LoVo (cell line): ENCODE measurements around the gene NIPAL3.

Experiments
- DNase-seq: peaks from one replicate; pipeline ENCODE4 v3.0.0-alpha.2; 2016; ENCODE audit warnings: low spot score

Gene NIPAL3

GRCh38 chr1:24390924-24391782 lies 24.4 kb upstream of the NIPAL3 start:
- peak; percentile 82 for DNase-seq

DNA sequence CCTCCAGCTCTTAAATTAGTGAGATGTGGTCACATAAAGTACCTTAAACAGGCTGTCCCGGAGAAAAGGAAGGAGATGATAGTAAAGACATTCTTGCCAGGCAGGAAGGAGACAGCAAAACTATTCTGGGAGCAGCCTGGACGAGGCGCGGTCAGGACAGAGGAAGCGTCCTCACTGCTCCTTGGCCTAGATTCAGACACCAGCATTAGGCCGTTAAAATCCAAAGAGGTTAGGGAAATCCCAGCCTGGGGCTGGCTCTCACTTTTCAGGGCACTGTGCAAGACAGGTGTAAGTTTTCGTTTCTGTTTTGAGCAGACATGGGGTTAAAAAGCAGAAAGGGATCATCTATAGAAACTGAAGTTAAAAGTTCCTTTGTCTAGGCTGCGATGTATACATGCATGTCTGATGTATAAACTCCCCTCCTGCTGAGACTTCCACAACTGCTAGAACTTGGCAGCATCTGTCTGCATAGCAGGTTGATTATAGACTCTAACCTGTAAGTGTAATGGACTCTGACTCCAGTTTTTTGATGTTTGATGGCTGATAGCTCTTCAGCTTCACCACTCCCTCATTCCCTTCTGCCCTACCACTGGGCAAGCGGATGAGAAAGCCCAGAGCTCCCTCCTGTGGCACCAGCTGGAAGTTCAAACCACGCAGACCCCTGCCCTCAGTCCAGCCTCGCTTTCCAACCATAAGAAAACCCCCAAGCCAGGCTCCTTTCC lies 23.6 kb upstream of the NIPAL3 start:
- peak; percentile 80 for DNase-seq

DNA sequence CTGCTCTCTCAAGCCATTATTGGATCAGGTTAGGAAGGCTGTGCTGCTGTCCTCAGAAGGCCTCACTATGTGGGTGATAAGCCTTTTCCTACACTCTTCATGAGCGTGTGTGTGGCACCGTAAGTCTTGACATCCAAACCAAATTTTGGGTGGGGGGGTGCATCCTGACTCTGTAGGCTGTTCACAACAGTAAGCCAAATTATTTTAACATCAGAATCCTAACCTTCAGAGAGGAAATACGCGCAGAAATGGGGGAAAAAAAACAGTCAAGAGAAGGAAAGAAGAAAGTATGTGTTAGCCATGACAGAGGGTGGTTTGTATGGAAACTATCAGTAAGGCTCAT lies 23.0 kb upstream of the NIPAL3 start:
- DNase-seq = no peak

GRCh38 chr1:24392982-24393650 lies 22.5 kb upstream of the NIPAL3 start:
- DNase-seq = no peak

DNA sequence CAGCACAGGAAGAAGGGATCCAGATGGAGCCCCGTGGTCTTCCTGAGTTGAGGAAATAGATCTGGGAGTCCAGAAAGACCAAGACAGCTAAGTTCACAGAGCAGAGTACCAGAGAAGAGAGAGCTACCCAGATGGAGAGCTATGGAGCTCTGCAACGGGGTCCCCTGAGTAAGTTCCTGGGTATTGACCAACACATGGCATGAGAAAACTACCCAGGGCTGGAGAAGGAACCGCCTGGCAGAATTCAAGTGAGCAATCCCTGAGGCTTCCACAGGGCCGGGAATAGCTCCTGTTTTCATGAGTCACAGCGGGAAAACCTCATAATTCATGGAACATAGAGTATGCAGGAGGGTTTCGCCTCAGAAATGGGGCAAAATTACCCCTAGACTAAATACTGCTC lies 21.7 kb upstream of the NIPAL3 start:
- DNase-seq = no peak

DNA sequence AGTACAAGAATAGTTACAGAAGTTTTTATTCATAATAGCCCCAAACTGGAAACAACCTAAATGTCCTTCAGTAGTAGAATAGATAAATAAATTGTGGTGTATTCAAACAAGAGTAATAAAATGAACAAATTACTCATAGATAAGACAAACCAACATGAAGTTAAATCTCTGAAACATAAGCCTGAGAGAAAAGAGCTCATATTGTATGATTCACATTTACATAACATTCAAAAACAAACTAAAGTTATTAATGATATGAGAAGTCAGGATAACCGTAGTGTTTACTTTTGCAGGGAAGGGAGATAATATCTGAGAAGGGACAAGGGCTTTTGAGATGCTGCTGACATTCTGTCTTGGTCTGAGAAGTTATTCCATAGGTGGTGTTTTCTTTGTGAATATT lies 15.5 kb upstream of the NIPAL3 start:
- DNase-seq = no peak

GRCh38 chr1:24403806-24404205 lies 11.8 kb upstream of the NIPAL3 start:
- no peak for DNase-seq

GRCh38 chr1:24406788-24407187 lies 8.8 kb upstream of the NIPAL3 start:
- no peak for DNase-seq

GRCh38 chr1:24409535-24409934 lies 6.1 kb upstream of the NIPAL3 start:
- no peak for DNase-seq

DNA sequence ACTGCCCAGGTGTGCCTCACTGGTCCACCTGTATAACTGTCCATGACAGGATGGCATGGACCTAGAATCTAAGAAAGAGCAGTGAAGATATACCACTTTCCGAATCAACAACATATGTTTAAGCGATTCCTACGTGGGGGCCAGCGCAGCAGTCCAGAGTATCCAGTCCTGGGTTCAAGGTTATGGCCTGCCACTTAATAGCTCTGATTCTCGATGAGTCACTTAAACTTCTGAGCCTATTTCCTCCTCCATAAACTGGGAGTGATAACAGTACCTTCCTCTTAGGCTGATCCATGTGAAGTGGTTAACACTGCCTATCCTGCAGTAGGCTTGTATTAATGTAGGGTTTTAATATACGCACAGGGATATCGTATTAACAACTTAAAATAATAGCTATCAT lies 4.9 kb upstream of the NIPAL3 start:
- DNase-seq = no peak

DNA sequence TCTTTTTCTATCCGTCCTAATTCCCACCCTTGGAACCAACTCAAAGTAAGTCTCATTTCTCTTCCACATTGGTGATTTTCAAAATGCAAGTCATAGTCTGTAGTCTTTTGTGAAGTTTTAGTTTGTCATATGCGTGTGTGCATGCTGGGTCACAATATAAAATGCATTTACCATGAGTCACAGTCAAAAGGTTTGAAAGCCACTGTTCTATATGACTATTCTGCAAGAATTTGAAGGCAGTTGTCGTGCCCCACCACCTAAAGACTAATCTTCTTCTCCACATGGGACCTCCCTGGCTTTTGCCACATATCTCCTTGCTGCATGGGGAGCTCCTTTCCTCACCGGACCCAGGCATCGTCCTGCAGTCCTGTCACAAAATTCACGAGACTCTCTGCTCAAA lies 3.6 kb upstream of the NIPAL3 start:
- DNase-seq = no peak

DNA sequence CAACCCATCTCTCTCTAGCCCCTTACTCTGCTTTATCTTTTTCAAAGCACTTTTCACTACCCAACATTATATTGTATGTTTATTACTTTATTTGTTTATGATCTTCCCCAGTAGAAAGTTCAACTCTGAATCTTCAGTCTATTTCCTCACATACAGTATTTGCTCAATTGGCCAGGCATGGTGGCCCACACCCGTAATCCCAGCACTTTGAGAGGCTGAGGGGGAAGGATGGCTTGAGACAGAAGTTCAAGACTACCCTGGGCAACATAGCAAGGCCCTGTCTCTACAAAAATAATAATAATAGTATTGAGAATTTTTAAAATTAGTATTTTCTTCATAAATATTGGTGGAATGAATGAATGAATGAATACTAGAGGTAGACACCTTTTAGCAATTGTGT lies 3.2 kb upstream of the NIPAL3 start:
- no peak for DNase-seq

DNA sequence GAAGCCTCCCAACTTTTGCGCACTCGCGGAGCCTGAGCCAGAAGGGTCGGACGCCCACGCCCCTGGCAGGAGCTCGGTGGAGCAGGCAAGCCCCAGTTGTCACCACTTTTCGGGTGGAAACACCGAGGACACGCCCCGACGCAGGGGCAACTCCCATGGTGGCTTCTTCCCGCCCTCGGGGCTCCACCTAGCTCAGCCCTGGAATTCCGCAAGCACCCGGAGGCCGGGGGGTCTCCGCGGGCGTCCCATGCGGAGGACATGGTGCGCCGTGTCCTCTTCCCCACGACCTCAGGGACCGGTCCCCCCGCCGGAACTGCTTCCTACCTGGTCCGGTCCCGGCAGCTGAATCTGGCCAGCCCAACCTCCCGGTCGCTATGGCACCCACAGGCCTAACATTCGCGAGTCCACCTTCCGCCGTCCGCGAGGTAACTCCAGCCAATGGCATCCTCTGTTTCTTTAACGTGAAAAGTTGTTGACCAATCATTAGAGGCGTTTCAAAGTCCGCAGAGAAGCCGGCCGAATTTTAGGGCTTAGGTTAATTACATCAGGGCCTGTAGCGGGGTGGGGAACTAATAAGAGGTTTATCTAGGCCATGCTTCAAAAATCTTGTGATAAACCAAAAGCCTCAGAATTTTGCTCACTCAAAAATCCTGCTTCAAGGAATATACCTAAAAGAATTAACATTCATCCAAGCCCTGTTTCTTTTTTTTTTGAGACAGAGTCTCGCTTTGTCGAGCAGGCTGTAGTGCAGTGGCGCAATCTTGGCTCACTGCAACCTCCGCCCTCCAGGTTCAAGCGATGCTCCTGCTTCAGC lies 2.0 kb upstream of the NIPAL3 start, which contains the start of gene STPG1:
Gene STPG1 (minus strand): TSS at position 433 of the 814 bp plus-strand sequence. CDS start 12,394 bp downstream, outside the sequence.
- peak; percentile 86 for DNase-seq

- no peak for DNase-seq
Measured at GRCh38 chr1:24414775-24415333, 748 bp upstream of the NIPAL3 start.

- DNase-seq = peak; percentile 11
Measured at GRCh38 chr1:24415910-24416665, 486 bp downstream of the NIPAL3 start.

DNA sequence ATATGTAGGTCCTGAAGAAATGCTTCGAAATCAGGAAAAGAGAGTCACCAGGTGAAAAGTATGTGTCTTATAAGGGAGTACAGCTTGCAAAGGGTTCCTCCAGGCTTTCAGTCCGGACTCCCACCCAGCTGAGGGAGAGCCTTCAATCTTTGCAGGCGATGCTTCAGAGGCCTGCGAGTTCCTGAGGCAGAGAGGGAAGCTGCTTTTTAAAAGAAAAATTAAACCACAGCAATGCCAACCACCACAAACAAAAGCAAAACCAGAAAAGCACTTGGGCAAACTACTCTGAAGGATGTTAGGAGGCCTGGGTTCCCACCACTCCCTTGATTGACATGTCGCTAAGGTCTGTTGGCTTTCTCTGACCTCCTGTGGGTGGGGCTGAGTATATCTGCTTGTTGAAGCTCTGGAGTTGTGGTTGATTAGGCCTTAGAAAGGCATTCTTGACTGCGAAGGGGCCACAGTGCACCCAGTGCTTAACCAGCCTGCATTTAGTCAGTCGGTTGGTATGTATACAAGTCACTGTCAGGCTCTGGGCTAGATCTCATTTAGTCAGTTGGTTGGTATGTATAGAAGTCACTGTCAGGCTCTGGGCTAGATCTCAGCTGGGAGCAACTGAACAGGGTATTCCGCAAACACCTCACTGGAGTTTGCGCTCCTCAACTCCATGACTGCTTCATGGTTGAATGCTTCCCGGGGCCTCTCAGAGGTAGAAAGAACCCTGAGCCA lies 1.2 kb downstream of the NIPAL3 start:
- DNase-seq = peak; percentile 61

- DNase-seq = no peak
Measured at GRCh38 chr1:24417681-24418080, 2.1 kb downstream of the NIPAL3 start.

DNA sequence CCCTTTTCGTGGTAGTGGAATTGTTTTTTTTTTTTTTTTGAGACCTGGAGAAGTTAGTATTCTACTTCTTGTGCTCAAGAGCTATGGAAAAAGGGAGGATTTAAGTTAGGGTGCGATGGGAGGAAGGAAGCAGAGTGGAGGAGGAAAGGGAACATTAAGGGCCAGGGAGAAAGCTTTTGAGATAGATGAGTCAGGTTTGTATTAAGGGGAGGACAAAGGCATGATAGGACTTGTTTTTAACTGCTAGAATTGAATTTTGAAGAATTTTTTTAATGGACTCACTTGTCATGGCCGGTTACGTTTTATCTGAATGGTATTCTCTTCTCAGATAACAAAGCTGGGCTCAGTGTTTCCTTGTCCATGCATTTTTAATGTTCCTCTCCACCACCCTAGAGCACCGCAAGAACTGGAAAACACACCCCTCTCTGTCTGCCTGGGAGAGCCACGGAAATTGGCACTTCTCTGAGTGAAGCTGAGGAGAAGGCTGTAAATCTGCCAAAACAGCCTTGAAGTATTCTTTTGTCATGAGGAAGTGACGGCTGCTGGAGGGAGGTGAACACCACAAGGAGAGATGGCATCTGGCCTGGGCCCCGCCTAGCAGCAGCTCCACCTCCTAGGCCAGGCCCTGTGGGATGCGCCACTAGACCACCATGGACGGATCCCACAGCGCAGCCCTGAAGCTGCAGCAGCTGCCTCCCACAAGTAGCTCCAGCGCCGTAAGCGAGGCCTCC lies 3.5 kb downstream of the NIPAL3 start:
- peak; percentile 25 for DNase-seq

- no peak for DNase-seq
Measured at GRCh38 chr1:24420547-24420946, 4.9 kb downstream of the NIPAL3 start.

- DNase-seq = no peak
Measured at GRCh38 chr1:24421502-24421901, 5.9 kb downstream of the NIPAL3 start.
